ENCODE results near the gene KIF1B.
A peak's percentile ranks its signal among the peaks of the same experiment; 100 is the strongest.
"Not testable (repeated sequence)": the region's sequence is repeated elsewhere in the genome, so short reads cannot be mapped to it uniquely, and the experiment has no call there.

Gene KIF1B

DNA sequence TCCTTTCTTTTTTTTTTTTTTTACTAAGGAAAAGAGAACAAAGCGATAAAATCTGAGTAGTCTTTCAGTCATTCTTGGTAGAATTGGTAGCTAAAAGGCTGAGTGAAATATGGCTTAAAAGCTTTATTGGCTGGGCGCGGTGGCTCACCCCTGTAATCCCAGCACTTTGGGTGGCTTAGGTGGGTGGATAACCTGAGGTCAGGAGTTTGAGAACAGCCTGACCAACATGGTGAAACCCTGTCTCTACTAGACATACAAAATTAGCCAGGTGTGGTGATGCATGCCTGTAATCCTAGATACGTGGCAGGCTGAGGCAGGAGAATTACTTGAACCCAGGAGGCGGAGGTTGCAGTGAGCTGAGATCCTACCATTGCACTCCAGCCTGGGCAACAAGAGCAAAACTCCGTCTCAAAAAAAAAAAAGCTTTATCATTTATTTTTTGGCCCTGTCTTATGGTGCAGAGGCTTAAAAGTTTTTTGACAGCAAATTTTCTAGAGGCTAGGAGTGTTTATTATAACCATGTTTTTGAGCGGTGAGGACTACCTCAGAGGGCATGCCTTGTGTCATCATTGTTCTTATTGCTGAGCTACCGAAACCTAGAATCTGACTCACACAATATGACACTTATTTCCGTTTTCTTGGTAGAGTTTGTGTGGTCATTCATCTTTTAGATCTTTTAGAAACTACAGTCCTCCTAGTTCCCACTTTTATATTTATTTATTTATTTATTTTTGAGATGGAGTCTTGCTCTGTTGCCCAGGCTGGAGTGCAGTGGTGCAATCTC lies 41.1 kb downstream of the KIF1B start:
- H3K4me3 ChIP-seq (ENCODE audit: control insufficient read depth in 1 of 7, extremely low read depth in 1 of 7, insufficient read depth in 4 of 7, low read depth in 2 of 7, low read length in 6 of 7); DNase-seq; H3K9me3 ChIP-seq (ENCODE audit: control extremely low read depth in 1 of 5, control insufficient read depth in 4 of 5, insufficient read depth in 2 of 5, low read depth in 1 of 5, low read length in 4 of 5); H3K27me3 ChIP-seq (replicated peaks in 2 of 5; ENCODE audit: control insufficient read depth in 4 of 5, insufficient read depth in 5 of 5, low read length in 4 of 5); H3K27ac ChIP-seq (ENCODE audit: insufficient read depth in 1 of 2, low read depth in 1 of 2, low read length in 2 of 2, poor library complexity in 1 of 2, severe bottlenecking in 2 of 2); H3K4me1 ChIP-seq (ENCODE audit: control extremely low read depth in 1 of 4, control insufficient read depth in 4 of 4, insufficient read depth in 4 of 4, low read length in 3 of 4); H3K36me3 ChIP-seq (ENCODE audit: control insufficient read depth in 4 of 4, insufficient read depth in 4 of 4, low read length in 3 of 4): not testable (repeated sequence)
- WGBS (ENCODE audit: insufficient coverage): 86% methylated on average over 4 of the region's 9 CpGs
- CTCF ChIA-PET: interaction anchor here (1.0 kb wide), 1 partner anchor 24 kb away, joined by 3 read pairs; no protein-coding TSS in a partner anchor
- POLR2A ChIA-PET: interaction anchor here (0.7 kb wide), 1 partner anchor 1245 kb away, joined by 5 read pairs; no protein-coding TSS in a partner anchor

DNA sequence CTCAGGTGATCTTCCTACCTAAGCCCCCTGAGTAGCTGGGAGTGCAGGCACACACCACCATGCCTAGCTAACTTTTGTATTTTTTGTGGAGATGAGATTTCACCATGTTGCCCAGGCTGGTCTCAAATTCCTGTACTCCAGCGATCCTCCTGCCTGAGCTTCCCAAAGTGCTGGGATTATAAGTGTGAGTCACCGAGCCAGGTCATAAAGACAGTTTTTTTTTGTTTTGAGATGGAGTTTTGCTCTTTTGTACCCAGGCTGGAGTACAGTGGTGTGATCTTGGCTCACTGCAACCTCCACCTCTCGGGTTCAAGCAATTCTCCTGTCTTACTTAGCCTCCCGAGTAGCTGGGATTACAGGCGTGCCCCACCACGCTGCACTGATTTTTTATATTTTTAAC lies 42.1 kb downstream of the KIF1B start:
- POLR2A ChIA-PET: no interaction called here
- Histone ChIP-seq H3K9me3 (ENCODE audit: control extremely low read depth in 1 of 5, control insufficient read depth in 4 of 5, insufficient read depth in 2 of 5, low read depth in 1 of 5, low read length in 4 of 5) (no peaks in the 10 kb centered on the region), H3K27me3 (replicated peaks in 2 of 5; ENCODE audit: control insufficient read depth in 4 of 5, insufficient read depth in 5 of 5, low read length in 4 of 5) (no peaks in the 10 kb centered on the region), H3K4me3 (ENCODE audit: control insufficient read depth in 1 of 7, extremely low read depth in 1 of 7, insufficient read depth in 4 of 7, low read depth in 2 of 7, low read length in 6 of 7) (no peak overlapping the region), H3K36me3 (ENCODE audit: control insufficient read depth in 4 of 4, insufficient read depth in 4 of 4, low read length in 3 of 4) (peaks cover 0 to 3% (median 0%) of the 10 kb centered on the region in 4 experiments), H3K27ac (ENCODE audit: insufficient read depth in 1 of 2, low read depth in 1 of 2, low read length in 2 of 2, poor library complexity in 1 of 2, severe bottlenecking in 2 of 2) (no peak overlapping the region), H3K4me1 (ENCODE audit: control extremely low read depth in 1 of 4, control insufficient read depth in 4 of 4, insufficient read depth in 4 of 4, low read length in 3 of 4) (peaks cover 0 to 2% (median 0%) of the 10 kb centered on the region in 4 experiments)
- DNase-seq: no peak
- 100% methylated on average over 2 of the region's 6 CpGs for WGBS (ENCODE audit: insufficient coverage)
- CTCF ChIA-PET: no interaction called here

DNA sequence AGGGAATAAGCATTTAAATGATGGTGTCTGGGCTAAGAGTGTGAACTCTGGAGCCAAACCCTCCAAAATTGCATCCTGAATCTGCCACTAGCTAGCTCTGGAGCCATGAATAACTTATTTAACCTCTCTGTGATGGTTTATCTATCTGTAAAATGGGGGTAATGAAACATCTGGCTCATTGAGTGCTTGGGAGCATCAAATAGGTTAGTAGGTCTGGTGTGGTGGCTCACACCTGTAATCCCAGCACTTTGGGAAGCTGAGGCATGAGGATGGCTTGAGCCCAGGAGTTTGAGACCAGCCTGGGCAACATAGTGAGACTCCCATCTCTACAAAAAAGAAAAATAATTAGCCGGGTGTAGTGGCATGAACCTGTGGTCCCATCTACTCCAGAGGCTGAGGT lies 42.8 kb downstream of the KIF1B start:
- DNase-seq: no peak
- Histone ChIP-seq H3K4me1 (ENCODE audit: control extremely low read depth in 1 of 4, control insufficient read depth in 4 of 4, insufficient read depth in 4 of 4, low read length in 3 of 4) (peaks cover 0 to 2% (median 0%) of the 10 kb centered on the region in 4 experiments), H3K36me3 (ENCODE audit: control insufficient read depth in 4 of 4, insufficient read depth in 4 of 4, low read length in 3 of 4) (peaks cover 0 to 1% (median 0%) of the 10 kb centered on the region in 4 experiments), H3K4me3 (ENCODE audit: control insufficient read depth in 1 of 7, extremely low read depth in 1 of 7, insufficient read depth in 4 of 7, low read depth in 2 of 7, low read length in 6 of 7) (no peak overlapping the region), H3K27me3 (replicated peaks in 2 of 5; ENCODE audit: control insufficient read depth in 4 of 5, insufficient read depth in 5 of 5, low read length in 4 of 5) (no peaks in the 10 kb centered on the region), H3K27ac (ENCODE audit: insufficient read depth in 1 of 2, low read depth in 1 of 2, low read length in 2 of 2, poor library complexity in 1 of 2, severe bottlenecking in 2 of 2) (no peak overlapping the region), H3K9me3 (ENCODE audit: control extremely low read depth in 1 of 5, control insufficient read depth in 4 of 5, insufficient read depth in 2 of 5, low read depth in 1 of 5, low read length in 4 of 5) (no peaks in the 10 kb centered on the region)
- ChIA-PET CTCF (interaction anchor here (1.9 kb wide), 1 partner anchor 45 kb away, joined by 4 read pairs; no protein-coding TSS in a partner anchor), POLR2A (no interaction called here)
- WGBS (ENCODE audit: insufficient coverage): no CpG with 5 or more reads among the region's 1 CpG

DNA sequence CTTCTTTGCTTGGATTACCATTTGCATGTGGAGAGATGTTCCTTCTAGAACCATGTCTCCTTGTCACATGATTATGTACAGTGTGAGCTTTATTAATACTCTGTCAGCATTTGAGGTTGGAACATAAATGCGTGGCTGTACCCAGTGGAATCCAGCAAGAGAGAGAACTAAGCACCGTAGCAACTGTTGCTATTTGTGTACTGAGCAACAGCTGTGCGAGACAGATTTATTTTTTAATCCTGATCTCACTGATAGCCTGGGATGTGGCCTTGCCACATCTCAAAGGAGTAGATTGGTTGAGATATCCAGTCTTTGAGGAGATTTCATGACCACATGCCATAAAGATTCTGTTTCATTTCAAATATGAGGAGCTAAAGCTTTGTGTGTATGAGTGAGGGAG lies 43.4 kb downstream of the KIF1B start:
- no peak overlapping the region for H3K4me3 ChIP-seq (ENCODE audit: control insufficient read depth in 1 of 7, extremely low read depth in 1 of 7, insufficient read depth in 4 of 7, low read depth in 2 of 7, low read length in 6 of 7)
- peak; percentile 42 to 89 (median 79) for DNase-seq
- peaks cover 0 to 2% (median 0%) of the 10 kb centered on the region in 4 experiments for H3K4me1 ChIP-seq (ENCODE audit: control extremely low read depth in 1 of 4, control insufficient read depth in 4 of 4, insufficient read depth in 4 of 4, low read length in 3 of 4)
- ChIA-PET POLR2A (no interaction called here), CTCF (interaction anchor here (1.9 kb wide), 1 partner anchor 45 kb away, joined by 4 read pairs; no protein-coding TSS in a partner anchor)
- no peak overlapping the region for H3K27ac ChIP-seq (ENCODE audit: insufficient read depth in 1 of 2, low read depth in 1 of 2, low read length in 2 of 2, poor library complexity in 1 of 2, severe bottlenecking in 2 of 2)
- H3K27me3 ChIP-seq (replicated peaks in 2 of 5; ENCODE audit: control insufficient read depth in 4 of 5, insufficient read depth in 5 of 5, low read length in 4 of 5): no peaks in the 10 kb centered on the region
- peaks cover 0 to 5% (median 0%) of the 10 kb centered on the region in 4 experiments for H3K36me3 ChIP-seq (ENCODE audit: control insufficient read depth in 4 of 4, insufficient read depth in 4 of 4, low read length in 3 of 4)
- H3K9me3 ChIP-seq (ENCODE audit: control extremely low read depth in 1 of 5, control insufficient read depth in 4 of 5, insufficient read depth in 2 of 5, low read depth in 1 of 5, low read length in 4 of 5): no peaks in the 10 kb centered on the region
- WGBS (ENCODE audit: insufficient coverage): 52% methylated on average over 3 of the region's 3 CpGs

DNA sequence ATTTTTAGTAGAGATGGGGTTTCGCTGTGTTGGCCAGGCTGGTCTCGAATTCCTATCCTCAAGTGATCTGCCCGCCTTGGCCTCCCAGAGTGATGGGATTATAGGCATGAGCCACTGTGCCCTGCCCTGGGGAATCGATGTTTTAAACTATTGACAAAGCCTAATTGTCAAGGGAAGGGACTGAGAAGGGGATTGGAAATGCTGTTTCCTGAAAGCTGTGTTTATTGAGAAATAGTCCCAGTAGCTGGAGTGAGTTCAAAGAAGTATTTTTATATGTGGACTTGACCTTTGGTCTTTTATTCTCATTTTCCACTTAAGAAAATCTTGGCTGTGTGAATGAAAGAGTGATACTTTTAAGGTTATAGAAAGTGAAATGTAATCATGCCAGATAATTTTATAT lies 47.5 kb downstream of the KIF1B start:
- ChIA-PET POLR2A (no interaction called here), CTCF (no interaction called here)
- Histone ChIP-seq H3K36me3 (ENCODE audit: control insufficient read depth in 4 of 4, insufficient read depth in 4 of 4, low read length in 3 of 4) (peaks cover 0 to 13% (median 7%) of the 10 kb centered on the region in 4 experiments), H3K9me3 (ENCODE audit: control extremely low read depth in 1 of 5, control insufficient read depth in 4 of 5, insufficient read depth in 2 of 5, low read depth in 1 of 5, low read length in 4 of 5) (no peaks in the 10 kb centered on the region), H3K27ac (ENCODE audit: insufficient read depth in 1 of 2, low read depth in 1 of 2, low read length in 2 of 2, poor library complexity in 1 of 2, severe bottlenecking in 2 of 2) (no peak overlapping the region), H3K4me3 (ENCODE audit: control insufficient read depth in 1 of 7, extremely low read depth in 1 of 7, insufficient read depth in 4 of 7, low read depth in 2 of 7, low read length in 6 of 7) (no peak overlapping the region), H3K4me1 (ENCODE audit: control extremely low read depth in 1 of 4, control insufficient read depth in 4 of 4, insufficient read depth in 4 of 4, low read length in 3 of 4) (peaks cover 0 to 2% (median 0%) of the 10 kb centered on the region in 4 experiments), H3K27me3 (replicated peaks in 2 of 5; ENCODE audit: control insufficient read depth in 4 of 5, insufficient read depth in 5 of 5, low read length in 4 of 5) (no peaks in the 10 kb centered on the region)
- WGBS (ENCODE audit: insufficient coverage): 100% methylated on average over 4 of the region's 4 CpGs
- no peak for DNase-seq

DNA sequence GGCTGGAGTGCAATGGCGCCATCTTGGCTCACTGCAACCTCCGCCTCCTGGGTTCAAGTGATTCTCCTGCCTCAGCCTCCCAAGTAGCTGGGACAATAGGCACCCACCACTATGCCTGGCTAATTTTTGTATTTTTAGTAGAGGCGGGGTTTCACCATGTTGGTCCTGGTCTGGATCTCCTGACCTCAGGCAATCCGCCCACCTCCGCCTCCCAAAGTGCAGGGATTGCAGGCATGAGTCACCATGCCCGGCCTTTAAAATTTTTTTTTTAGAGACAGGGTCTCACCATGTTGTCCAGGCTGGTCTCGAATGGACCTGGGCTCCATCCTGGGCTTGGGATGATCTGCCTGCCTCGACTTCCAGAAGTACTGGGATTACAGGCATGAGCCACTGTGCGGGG lies 49.2 kb downstream of the KIF1B start:
- H3K27ac ChIP-seq (ENCODE audit: insufficient read depth in 1 of 2, low read depth in 1 of 2, low read length in 2 of 2, poor library complexity in 1 of 2, severe bottlenecking in 2 of 2); H3K4me3 ChIP-seq (ENCODE audit: control insufficient read depth in 1 of 7, extremely low read depth in 1 of 7, insufficient read depth in 4 of 7, low read depth in 2 of 7, low read length in 6 of 7); DNase-seq; H3K27me3 ChIP-seq (replicated peaks in 2 of 5; ENCODE audit: control insufficient read depth in 4 of 5, insufficient read depth in 5 of 5, low read length in 4 of 5); POLR2A ChIA-PET; H3K4me1 ChIP-seq (ENCODE audit: control extremely low read depth in 1 of 4, control insufficient read depth in 4 of 4, insufficient read depth in 4 of 4, low read length in 3 of 4); H3K9me3 ChIP-seq (ENCODE audit: control extremely low read depth in 1 of 5, control insufficient read depth in 4 of 5, insufficient read depth in 2 of 5, low read depth in 1 of 5, low read length in 4 of 5): not testable (repeated sequence)
- 100% methylated on average over 5 of the region's 9 CpGs for WGBS (ENCODE audit: insufficient coverage)
- H3K36me3 ChIP-seq (ENCODE audit: control insufficient read depth in 4 of 4, insufficient read depth in 4 of 4, low read length in 3 of 4): peaks cover 0 to 13% (median 7%) of the 10 kb centered on the region in 4 experiments
- CTCF ChIA-PET: interaction anchor here (1.0 kb wide), 1 partner anchor 8 kb away, joined by 3 read pairs; no protein-coding TSS in a partner anchor

DNA sequence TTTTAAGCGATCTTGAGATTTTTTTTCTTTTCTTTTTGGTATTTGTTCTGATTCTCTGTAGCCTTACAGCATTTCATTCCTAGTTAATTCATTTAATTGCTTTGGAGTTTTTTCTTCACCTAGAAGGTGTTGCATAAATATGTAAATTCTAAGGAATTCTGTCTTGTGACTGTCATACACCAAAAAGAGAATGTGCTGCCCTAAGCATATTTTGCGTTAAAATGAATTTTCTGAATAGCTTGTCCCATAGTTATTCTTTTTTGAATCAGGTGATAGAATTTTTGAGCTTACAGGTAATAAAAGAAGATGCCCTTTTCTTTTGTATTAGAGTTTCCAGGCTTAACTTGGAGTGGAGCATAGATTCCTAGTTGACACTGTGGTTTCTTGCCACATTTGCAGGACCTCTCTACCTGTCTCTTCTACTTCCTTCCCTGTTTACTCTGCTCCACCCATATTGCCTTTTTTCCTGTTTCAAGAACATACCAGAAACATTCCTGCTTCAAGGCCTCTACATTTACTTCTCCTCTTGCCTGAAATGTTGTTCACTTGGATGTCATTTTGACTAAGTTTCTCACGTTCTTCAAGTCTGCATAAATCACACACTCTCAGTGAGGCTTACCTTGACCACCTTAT lies 53.2 kb downstream of the KIF1B start:
- no peak overlapping the region for H3K27ac ChIP-seq (ENCODE audit: insufficient read depth in 1 of 2, low read depth in 1 of 2, low read length in 2 of 2, poor library complexity in 1 of 2, severe bottlenecking in 2 of 2)
- H3K4me1 ChIP-seq (ENCODE audit: control extremely low read depth in 1 of 4, control insufficient read depth in 4 of 4, insufficient read depth in 4 of 4, low read length in 3 of 4): peaks cover 0 to 7% (median 2%) of the 10 kb centered on the region in 4 experiments
- no peak overlapping the region for H3K4me3 ChIP-seq (ENCODE audit: control insufficient read depth in 1 of 7, extremely low read depth in 1 of 7, insufficient read depth in 4 of 7, low read depth in 2 of 7, low read length in 6 of 7)
- peaks cover 2 to 12% (median 11%) of the 10 kb centered on the region in 4 experiments for H3K36me3 ChIP-seq (ENCODE audit: control insufficient read depth in 4 of 4, insufficient read depth in 4 of 4, low read length in 3 of 4)
- no peaks in the 10 kb centered on the region for H3K9me3 ChIP-seq (ENCODE audit: control extremely low read depth in 1 of 5, control insufficient read depth in 4 of 5, insufficient read depth in 2 of 5, low read depth in 1 of 5, low read length in 4 of 5)
- no peaks in the 10 kb centered on the region for H3K27me3 ChIP-seq (replicated peaks in 2 of 5; ENCODE audit: control insufficient read depth in 4 of 5, insufficient read depth in 5 of 5, low read length in 4 of 5)
- WGBS (ENCODE audit: insufficient coverage): 100% methylated on average over 2 of the region's 3 CpGs
- ChIA-PET POLR2A (no interaction called here), CTCF (no interaction called here)
- DNase-seq: no peak
